ENCODE results near the gene PPCS.
A peak's percentile ranks its signal among the peaks of the same experiment; 100 is the strongest.
"Not testable (repeated sequence)": the region's sequence is repeated elsewhere in the genome, so short reads cannot be mapped to it uniquely, and the experiment has no call there.

PPCS gene

DNA sequence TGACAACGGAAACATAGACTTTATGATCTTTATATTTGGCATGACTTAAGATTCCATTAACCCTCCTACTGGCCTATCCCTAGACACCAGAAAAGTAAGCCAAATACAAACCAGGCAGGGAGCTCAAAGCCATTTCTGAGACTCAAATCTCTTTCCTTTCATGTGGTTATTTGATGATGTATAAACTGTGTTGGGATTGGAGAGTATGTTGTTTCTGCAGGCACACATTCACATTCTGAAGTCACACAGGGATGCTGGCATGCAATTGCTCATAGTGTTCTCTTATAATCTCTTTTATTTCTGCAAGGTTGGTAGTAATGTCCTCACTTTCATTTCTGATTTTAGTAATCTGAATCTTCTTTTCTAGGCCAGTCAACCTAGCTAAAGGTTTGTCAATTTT, 6.3 kb upstream of the PPCS start:
- DNase-seq (ENCODE audit: low read depth in 4 of 4, low spot score in 1 of 4), result no peak

DNA sequence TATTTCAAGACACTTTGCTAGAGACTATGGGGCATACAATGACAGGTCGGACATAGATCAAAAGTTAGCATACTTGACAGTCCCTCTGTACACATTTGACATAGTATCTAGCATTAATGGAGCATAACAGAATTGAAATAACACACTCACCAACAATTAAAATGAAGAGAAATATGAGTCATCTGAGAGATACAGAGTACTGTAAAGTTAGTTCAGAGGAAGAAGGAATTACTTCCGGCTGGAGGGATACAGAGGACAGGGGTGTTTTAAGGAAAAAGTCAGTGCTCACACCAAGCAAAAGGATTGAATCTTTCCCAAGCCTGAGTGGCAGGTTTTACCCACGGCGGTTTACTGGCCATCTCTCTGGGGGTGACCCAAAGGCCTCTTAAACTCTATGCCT, 3.0 kb upstream of the PPCS start:
- no peak for DNase-seq (ENCODE audit: low read depth in 4 of 4, low spot score in 1 of 4)

DNA sequence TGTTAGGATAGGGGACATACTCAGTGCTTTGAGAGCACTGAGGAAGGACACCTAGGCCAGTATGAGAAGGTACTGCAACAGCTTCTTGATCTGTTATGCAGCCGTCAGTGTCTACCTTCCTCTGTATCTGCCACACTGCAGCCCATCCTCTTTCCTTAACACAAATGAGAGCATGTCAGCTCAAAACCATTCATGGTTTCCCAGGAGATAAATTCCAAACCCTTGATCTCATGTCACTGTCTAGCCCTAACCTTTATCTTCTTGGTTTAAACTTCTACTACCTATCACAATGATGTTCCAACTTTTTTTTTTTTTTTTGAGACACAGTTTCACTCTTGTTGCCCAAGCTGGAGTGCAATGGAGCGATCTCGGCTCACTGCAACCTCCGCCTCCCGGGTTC, 1.9 kb upstream of the PPCS start:
- no peak for DNase-seq (ENCODE audit: low read depth in 4 of 4, low spot score in 1 of 4)

DNA sequence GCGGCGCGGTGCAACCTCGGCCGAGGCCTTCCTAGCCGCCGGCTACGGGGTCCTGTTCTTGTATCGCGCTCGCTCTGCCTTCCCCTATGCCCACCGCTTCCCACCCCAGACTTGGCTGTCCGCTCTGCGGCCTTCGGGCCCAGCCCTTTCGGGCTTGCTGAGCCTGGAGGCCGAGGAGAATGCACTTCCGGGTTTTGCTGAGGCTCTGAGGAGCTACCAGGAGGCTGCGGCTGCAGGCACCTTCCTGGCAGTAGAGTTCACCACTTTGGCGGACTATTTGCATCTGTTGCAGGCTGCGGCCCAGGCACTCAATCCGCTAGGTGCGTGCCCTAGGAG, 379 bp downstream of the PPCS start:
- peak; percentile 16 to 37 (median 34) for DNase-seq (ENCODE audit: low read depth in 4 of 4, low spot score in 1 of 4)

DNA sequence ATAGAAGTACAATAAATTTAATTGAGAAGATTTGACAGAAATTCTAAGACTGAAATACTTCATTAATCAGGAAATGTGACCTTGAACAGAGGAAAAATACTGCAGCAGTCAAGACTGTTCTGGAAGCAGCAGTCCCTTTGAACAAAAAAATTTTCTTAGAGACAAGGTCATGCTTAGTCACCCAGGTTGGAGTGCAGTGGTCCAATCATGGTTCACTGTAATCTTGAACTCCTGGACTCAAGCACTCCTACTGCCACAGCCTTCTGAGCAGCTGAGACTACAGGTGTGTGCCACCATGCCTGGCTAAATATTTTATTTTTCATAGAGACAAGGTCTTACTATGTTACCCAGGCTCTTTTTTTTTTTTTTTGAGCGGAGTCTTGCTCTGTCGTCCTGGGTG, 4.9 kb downstream of the PPCS start:
- no peak for DNase-seq (ENCODE audit: low read depth in 4 of 4, low spot score in 1 of 4)

DNA sequence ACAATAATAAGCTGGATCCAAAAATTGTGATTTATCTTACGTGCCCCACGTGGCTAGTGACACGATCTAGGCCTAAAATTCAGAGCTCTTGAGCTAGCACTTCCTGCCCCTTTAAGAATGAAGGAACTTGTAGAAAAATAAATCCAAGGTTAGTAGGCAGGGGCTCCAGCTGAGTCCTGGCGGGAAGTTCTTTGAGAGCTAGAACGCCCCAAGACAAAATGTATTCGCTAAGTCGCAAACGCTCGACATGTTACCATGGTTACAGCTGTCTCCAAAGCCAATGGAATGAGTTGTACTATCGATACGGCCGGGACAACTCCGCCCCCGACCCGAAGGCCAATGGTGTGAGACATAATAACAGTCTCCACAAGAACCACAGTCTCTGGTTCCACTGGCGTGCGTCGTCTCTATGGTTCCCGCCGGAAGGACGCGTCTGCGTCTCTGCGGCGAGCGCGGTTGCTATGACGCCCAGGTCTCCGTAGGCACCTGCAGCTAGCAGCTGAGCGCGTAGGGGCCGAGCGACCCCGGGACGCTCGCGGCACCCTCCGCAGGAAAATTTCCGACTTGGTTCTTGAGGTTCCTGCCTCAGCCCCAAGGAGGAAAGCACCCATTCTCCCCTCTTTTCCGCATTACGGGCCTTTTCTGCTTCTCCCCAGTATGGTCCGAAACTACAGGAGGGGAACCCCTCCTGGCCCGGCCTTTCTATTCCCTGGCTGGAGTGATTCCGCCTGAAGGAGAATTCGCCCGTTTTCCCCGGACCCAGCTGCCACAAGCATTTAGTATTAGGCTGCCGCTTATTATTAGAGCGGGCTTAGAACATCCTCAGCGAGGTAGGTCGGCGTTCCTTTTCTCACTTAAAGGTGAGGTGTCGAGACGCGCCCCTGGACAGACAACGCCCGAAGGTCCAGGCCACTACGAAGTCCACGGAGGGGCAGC, 6.8 kb downstream of the PPCS start, which contains the start of gene CCDC30:
TSS of gene CCDC30 (plus strand) at position 459 of the 936 bp plus-strand sequence. CDS start 17,266 bp downstream, outside the sequence.
- peak; percentile 71 to 94 (median 88) for DNase-seq (ENCODE audit: low read depth in 4 of 4, low spot score in 1 of 4)

DNA sequence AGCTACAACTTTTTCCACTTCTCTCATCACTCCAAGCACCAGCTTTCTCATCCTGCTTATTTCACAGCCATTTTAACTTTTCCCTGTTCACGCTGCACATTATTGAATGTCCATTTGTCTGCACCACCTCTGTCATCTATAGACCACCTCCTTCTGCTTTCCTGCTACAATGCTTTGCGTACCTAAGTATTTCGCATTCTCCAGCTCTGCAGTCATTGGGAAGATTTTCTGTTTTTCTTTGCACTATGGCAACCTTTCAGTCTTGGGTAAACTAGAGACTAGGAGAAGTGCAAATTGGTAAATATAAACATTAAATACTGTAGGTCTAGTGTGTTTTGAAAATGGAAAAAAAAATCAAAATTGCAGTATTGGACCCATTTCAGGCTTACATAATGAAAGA, 7.6 kb downstream of the PPCS start:
- no peak for DNase-seq (ENCODE audit: low read depth in 4 of 4, low spot score in 1 of 4)

DNA sequence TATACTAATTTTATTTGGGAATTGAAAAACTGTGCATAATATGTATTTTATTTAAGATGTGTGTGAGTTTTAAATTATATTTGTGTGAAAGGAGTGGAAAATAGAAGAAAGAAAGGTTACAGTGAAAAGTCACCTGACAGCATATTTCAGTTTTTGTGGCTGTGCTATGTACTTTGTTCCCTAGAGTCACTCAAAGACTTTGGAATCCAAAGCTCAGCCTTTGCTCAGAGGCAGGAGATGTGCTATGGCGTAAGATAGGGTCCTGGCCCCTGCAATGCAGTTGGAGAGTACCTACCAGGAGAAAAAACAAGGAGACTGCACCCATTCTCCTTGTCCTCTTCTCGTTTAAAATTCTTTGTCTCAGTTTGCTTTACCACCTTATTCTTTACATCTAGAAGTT, 9.7 kb downstream of the PPCS start:
- DNase-seq (ENCODE audit: low read depth in 4 of 4, low spot score in 1 of 4), result no peak

DNA sequence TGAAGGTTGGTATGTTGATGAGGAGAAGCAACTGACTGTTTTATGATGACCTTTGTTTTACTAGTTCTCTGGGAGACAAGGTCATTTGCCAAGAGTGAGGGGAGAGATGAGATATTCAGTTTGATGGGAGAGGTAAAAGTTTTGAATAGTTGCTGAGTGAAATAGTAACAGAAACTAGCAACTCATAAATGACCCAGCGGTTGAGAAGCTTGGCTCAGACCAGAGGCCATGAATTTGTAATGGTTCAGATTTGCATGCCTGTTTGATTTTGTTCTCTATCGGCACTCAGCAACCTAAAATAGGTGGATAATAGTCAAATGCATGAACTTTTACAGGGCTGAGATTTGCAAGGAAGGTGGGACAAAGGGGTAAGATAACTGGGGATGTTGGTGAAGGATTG, 13.4 kb downstream of the PPCS start:
- DNase-seq (ENCODE audit: low read depth in 4 of 4, low spot score in 1 of 4), result no peak

DNA sequence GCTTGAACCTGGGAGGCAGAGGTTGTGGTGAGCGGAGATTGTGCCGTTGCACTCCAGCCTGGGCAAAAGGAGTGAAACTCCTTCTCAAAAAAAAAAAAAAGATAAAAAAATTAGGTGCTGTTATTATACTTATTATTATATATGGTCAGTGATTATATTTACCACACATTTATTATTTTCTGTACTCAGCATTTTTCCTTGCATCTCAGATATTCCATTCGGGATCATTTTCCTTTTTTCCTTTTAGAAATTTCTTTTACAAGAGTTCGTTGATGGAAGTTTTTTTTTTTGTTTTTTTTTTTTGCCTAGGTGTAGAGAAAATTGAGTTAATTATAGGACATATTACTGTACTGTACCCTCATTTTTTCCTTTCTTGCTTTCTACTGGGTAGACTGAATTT, 20.3 kb downstream of the PPCS start:
- no peak for DNase-seq (ENCODE audit: low read depth in 4 of 4, low spot score in 1 of 4)

DNA sequence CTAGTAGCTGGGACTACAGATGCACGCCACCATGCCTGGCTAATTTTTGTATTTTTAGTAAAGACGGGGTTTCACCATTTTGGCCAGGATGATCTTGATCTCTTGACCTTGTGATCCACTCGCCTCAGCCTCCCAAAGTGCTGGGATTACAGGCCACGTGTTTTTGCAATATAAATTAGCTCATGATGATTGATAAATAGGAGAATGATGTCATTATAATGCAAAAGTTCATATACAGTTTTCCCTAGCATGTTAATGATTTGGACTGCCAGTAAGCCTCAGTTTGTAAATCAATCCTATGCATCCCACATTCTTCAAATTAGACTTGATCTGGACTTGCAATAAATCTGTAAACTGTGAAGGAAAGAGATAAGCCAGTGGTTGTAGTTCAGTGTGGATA, 21.0 kb downstream of the PPCS start:
- not testable (repeated sequence) for DNase-seq (ENCODE audit: low read depth in 4 of 4, low spot score in 1 of 4)

DNA sequence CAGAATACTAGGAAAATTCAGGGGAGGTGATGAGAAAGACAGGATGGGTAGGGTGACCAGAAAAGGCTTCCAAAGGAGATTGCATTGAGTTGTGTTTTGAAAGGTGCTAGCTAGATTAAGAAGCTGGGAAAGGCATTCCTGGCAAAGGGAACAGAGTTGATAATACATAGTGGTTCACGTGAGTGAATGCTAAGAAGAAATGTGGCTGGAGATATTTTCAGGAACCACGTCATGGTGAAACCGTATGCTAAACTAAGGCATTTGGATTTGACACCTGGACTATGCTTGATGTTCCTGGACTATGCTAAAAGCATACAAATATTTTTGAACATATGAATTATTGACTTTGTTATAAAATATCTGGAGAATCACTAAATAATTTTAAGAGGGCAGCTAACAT, 21.4 kb downstream of the PPCS start:
- no peak for DNase-seq (ENCODE audit: low read depth in 4 of 4, low spot score in 1 of 4)

DNA sequence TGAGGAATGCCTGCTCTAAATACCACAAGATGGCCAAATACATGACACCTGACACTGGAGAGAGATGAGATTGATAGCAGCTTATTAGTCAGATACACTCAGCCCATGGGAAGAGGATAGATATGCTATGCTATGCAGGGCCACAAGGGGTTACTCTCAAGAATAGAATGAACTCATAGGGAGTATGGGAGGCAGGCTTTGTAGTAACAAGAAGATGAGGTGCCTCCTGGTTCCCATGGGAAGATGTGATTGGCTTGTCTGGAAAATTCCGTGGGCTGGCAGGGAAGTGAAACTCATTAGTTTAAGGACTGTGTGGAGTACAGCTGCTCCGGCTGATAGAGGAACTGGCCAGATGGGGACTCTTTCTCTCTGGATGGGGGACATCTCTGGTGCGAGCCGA, 23.3 kb downstream of the PPCS start:
- no peak for DNase-seq (ENCODE audit: low read depth in 4 of 4, low spot score in 1 of 4)

DNA sequence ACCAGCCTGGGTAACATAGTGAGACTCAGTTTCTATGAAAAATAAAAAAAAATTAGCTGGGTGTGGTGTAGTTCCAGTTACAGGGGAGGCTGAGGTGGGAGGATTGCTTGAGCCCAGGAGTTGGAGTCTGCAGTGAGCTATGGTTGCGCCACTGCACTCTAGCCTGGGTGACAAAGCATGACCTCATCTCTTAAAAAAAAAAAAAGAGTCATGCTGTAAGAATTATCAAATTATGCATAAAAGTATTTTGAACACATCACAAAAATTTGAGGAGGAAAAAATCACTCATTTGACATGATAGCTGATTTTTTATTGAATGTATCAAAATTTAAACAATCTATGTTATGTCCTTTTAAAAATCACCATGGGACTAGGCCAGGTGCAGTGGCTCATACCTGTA, 24.6 kb downstream of the PPCS start:
- DNase-seq (ENCODE audit: low read depth in 4 of 4, low spot score in 1 of 4), result no peak

DNA sequence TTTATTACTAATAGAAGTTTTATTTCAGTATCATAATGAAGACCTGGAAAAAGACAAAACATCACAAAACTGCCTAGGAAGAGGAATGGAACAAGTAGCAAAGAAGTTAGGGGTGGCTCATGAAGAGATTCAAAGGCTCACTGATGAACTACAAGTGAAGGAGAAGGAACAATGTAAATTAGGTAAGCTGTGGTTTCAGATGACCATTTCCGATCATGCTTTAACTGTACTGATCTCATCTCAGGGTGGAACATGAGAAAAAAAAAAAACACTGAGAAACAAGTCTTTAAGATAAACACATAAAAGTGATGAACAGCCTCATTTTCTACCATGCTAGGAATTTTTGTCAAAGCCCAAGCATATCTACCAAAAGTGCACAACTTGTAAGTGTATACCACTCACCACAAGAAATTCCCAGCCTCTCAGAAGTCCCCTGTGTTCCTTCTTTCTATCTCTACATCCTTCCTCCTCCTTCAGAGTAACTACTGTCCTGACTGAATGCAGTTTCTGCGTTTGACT, 26.4 kb downstream of the PPCS start:
- no peak for DNase-seq (ENCODE audit: low read depth in 4 of 4, low spot score in 1 of 4)

DNA sequence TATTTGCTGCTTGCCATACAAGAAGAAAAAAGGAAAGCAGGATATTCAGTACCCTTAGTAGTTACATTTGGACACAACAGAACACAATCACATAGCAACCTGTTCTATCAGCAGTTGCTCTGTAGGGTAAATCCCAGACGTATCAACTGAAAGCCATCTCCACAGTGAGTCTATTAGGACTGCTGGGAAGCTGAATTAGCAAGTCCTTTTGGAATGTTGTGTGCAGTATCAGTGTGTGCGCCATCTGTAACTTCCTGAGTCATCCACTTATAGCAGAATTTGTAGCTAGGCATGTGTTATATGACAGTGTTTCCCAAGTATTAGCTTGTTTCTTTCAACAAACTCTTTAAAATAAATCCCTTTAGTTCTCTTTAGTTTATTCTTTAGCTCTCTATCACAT, 28.0 kb downstream of the PPCS start:
- no peak for DNase-seq (ENCODE audit: low read depth in 4 of 4, low spot score in 1 of 4)

DNA sequence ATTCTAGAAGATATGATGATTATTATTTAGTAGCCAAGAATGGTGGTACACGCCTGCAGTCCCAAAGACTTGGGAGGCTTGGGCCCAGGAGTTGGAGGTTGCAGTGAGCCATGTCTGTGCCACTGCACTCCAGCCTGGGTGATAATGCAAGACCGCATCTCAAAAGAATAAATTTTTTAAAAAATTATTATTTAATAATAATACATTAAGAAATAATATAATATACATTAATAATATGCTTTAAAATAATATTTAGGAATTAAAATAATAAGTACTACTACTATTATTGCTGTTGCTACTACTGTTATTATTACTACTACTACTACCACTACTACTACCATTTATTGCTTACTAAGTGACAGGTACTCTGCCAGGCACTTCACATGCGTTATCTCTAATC, 33.9 kb downstream of the PPCS start:
- no peak for DNase-seq (ENCODE audit: low read depth in 4 of 4, low spot score in 1 of 4)

DNA sequence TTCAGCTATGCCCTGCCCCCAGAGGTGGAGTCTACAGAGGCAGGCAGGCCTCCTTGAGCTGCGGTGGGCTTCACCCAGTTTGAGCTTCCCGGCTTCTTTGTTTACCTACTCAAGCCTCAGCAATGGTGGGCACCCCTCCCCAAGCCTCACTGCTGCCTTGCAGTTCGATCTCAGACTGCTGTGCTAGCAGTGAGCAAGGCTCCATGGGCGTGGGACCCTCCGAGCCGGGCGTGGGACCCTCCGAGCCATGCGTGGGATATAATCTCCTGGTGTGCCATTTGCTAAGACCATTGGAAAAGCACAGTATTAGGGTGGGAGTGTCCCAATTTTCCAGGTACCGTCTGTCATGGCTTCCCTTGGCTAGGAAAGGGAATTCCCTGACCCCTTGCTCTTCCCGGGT, 45.7 kb downstream of the PPCS start:
- DNase-seq (ENCODE audit: low read depth in 4 of 4, low spot score in 1 of 4), result not testable (repeated sequence)

DNA sequence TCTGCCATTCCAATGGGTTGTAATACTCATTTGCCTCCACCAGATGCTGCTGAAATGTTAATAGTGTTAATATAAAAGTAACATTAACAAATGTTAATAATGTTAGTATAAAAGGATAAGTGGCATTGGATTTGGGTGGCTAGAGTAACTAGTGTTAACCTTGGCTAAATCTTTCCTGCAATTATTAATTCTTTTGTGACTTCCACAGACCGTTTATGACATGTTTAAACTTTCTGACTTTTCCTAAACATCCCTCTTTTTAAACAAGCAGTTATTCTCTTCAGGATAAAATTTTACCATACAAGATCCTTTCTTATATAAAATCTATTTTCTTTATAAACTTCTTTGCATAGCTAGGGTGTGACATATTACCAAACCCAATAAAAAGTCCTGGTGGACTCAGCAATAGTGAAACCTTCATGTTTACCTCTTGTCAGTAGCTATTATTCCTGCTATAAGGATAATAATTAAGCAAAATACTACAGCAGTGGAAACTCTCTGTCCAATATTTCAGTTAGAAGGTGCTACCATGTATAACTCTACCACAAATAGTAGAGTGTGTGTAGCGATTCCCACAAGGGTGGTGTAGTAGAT, 48.3 kb downstream of the PPCS start:
- no peak for DNase-seq (ENCODE audit: low read depth in 4 of 4, low spot score in 1 of 4)

DNA sequence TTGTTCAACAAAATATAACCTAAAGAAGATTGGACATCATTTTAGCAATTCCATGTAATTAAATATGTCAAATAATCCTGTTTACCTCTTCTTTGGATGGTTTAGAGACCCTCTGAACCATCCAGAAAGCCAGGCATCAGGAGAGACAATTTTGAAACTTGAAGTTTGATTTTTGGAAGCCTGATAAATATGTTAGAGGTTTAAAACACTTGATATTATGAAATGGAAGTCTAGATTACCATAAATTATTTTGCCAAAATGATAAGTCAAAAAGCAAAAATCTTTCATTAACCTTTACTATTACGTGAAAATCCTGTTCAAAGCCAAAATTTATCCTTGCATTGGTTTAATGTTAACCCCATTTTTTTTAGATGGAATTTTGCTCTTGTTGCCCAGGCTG, 50.2 kb downstream of the PPCS start:
- DNase-seq (ENCODE audit: low read depth in 4 of 4, low spot score in 1 of 4), result no peak
